Large intestine (tissue), 3 donors: ENCODE measurements around the gene TMEM121. TPM values are rescaled to one million over a fixed set of nuclear protein-coding genes. Genes with fewer than 3 reads are reported as not detected.
"Not testable (repeated sequence)": the region's sequence is repeated elsewhere in the genome, so short reads cannot be mapped to it uniquely, and the experiment has no call there.

Source experiments
- DNase-seq, 2 donors: peaks; one replicate each; pipeline versions ENCODE4 v3.0.0 to v3.0.0-alpha.2; 2013
- H3K27ac ChIP-seq: one replicate; pipeline ENCODE4 v1.5.1; 2013; ENCODE audit warnings: low read length
- H3K27me3 ChIP-seq: 2 replicates; pipeline ENCODE4 v1.6.1; 2013; ENCODE audit warnings: low read length; ENCODE audit not compliant: control insufficient read depth, insufficient read depth
- H3K36me3 ChIP-seq: 2 replicates; pipeline ENCODE4 v1.6.1; 2013; ENCODE audit warnings: low read length; ENCODE audit not compliant: control insufficient read depth, insufficient read depth
- H3K4me1 ChIP-seq: one replicate; pipeline ENCODE4 v1.6.1; 2013; ENCODE audit warnings: low read length; ENCODE audit not compliant: control insufficient read depth, insufficient read depth
- H3K4me3 ChIP-seq: one replicate; pipeline ENCODE4 v1.5.1; 2013; ENCODE audit warnings: low read length
- H3K9me3 ChIP-seq: one replicate; pipeline ENCODE4 v1.6.1; 2013; ENCODE audit warnings: mild to moderate bottlenecking, low read depth, low read length, moderate library complexity; ENCODE audit not compliant: control insufficient read depth
- WGBS: methylation state at CpG from one replicate; pipeline ENCODE4 v1.1.5; 2013; ENCODE audit warnings: low lambda C conversion rate; ENCODE audit not compliant: insufficient coverage; 5-methylcytosine and 5-hydroxymethylcytosine counted together
- polyA plus RNA-seq: library from polyadenylated mRNA; unstranded; fragments of 120-200 nt; gene quantifications from one replicate; pipeline ENCODE4 v1.2.1, GENCODE V29; 2013

TMEM121 gene
- polyA plus RNA-seq, 1 donor, result 3.0 TPM

DNA sequence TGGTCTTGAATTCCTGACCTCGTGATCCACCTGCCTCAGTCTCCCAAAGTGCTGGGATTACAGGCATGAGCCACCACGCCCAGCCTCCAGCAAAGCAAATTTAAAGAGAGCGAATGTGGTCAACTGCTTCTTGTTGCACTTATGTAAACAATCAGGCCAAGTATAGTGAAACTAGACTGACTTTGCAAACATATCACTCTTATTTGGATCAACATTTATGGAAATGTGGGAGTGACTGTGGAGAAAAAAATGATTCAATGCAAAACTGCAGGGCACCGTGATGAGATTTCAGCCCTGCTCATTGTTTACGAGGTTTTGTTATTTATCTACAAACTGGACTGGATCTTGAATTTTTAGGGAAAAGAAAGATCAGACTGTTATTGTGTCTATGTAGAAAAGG lies 28.1 kb downstream of the TMEM121 start:
- Histone ChIP-seq H3K27ac (no peak overlapping the region), H3K4me1 (no peaks in the 10 kb centered on the region), H3K27me3 (no peaks in the 10 kb centered on the region), H3K4me3 (no peak overlapping the region), H3K9me3 (no peaks in the 10 kb centered on the region), H3K36me3 (no peaks in the 10 kb centered on the region)
- WGBS, result 92% methylated on average over 2 of the region's 5 CpGs
- DNase-seq, result no peak

- H3K4me3 ChIP-seq, H3K9me3 ChIP-seq, H3K27ac ChIP-seq, H3K4me1 ChIP-seq, DNase-seq, H3K36me3 ChIP-seq, H3K27me3 ChIP-seq: not testable (repeated sequence)
- WGBS, result no CpG with 5 or more reads among the region's 19 CpGs
Measured at GRCh38 chr14:105557671-105558070, 31.3 kb downstream of the TMEM121 start.

- no CpG with 5 or more reads among the region's 28 CpGs for WGBS
Measured at GRCh38 chr14:105558449-105559154, 32.2 kb downstream of the TMEM121 start.

DNA sequence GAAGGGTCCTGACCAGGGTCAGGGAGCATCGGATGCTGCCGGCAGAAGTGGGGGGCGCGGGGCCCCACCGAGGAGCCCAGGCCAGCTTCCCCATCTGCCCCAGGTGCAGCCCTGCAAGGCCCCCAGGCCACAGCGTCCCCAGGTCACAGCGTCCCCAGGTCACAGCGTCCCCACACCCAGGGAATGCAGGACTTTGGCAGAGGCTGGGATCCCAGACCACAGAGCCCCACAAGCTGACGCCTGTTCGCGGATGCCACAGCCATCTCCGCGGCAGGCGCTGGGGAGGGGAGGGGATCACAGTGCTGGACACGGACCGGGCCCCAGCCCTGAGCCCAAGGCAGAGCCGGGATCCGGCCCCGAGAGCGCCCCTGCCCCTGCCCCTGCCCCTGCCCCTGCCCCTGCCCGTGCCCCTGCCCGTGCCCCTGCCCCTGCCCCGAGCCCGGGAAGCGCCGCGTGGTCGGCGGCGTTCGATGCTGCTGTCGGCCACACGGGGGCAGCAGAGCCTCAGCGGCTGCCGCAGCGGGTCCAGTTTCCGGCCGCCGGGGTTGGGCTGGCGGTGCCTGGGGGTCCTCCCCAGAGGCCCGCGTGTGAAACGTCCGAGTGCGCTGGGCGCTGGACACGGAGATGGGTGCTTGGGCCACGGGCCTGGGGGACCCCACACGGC lies 33.1 kb downstream of the TMEM121 start:
- not testable (repeated sequence) for H3K36me3 ChIP-seq, H3K27ac ChIP-seq, DNase-seq, H3K9me3 ChIP-seq, H3K27me3 ChIP-seq, H3K4me3 ChIP-seq, H3K4me1 ChIP-seq
- WGBS, result no CpG with 5 or more reads among the region's 49 CpGs

More at GRCh38 chr14:105558449-105559154, 32.2 kb downstream of the TMEM121 start:
- H3K27me3 ChIP-seq, H3K27ac ChIP-seq, H3K4me1 ChIP-seq, DNase-seq, H3K36me3 ChIP-seq, H3K4me3 ChIP-seq, H3K9me3 ChIP-seq: not testable (repeated sequence)

GRCh38 chr14:105560048-105560669 lies 33.8 kb downstream of the TMEM121 start:
- DNase-seq, H3K27me3 ChIP-seq, H3K36me3 ChIP-seq, H3K27ac ChIP-seq, H3K9me3 ChIP-seq, H3K4me3 ChIP-seq, H3K4me1 ChIP-seq: not testable (repeated sequence)
- WGBS, result no CpG with 5 or more reads among the region's 27 CpGs

DNA sequence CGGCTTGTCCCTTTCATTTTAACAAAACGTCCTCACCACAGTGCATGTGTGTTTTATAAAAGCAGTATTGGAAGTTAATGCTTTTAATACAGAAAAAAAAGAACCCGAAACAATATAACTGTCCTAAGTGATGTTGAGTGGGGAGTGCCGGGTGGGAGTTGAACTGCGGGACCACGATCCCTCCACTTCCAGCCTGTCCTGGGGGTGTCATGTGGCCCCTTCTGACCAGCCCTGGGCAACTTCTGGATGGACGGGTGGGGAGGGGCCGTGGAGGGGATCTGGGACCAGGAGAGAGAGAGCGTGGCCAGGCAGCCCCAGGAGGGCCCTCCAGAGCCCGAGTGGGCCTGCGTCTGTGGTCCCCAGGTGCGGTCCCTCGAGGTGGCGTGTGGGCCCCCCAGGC lies 35.0 kb downstream of the TMEM121 start:
- H3K27ac ChIP-seq, H3K27me3 ChIP-seq, H3K4me3 ChIP-seq, H3K4me1 ChIP-seq, H3K36me3 ChIP-seq, DNase-seq, H3K9me3 ChIP-seq: not testable (repeated sequence)
- WGBS, result no CpG with 5 or more reads among the region's 14 CpGs

DNA sequence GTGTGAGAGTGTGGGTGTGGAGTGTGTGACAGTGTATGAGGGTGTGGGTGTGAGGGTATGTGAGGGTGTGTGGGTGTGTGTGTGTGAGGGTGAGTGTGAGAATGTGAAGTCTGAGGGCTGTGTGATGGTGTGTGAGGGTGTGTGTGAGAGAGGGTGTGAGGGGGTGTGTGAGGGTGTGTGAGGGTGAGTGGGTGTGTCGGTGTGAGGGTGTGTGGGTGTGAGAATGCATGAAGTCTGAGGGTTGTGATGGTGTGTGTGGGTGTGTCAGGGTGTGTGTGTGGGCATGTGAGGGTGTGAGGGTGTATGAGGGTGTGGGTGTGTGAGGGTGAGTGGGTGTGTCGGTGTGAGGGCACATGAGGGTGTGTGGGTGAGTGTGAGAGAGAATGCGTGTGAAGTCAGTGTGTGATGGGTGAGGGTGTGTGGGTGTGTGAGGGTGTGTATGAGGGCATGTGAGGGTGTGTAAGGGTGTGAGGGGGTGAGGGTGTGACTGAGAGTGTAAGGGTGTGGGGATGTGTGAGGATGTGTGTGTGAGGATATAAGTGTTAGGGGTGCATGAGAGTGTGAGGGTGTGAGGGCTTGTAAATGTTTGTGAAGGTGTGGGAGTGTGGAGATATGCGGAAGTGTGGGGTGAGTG lies 36.4 kb downstream of the TMEM121 start:
- no peaks in the 10 kb centered on the region for H3K36me3 ChIP-seq
- H3K27me3 ChIP-seq, result no peaks in the 10 kb centered on the region
- DNase-seq, result no peak

GRCh38 chr14:105563347-105563737 lies 37.0 kb downstream of the TMEM121 start:
- Histone ChIP-seq H3K27ac (no peak overlapping the region), H3K27me3 (no peaks in the 10 kb centered on the region), H3K4me1 (no peaks in the 10 kb centered on the region), H3K9me3 (peaks cover 3% of the 10 kb centered on the region), H3K36me3 (no peaks in the 10 kb centered on the region), H3K4me3 (no peak overlapping the region)
- no peak for DNase-seq

More for the DNA sequence above, 36.4 kb downstream of the TMEM121 start:
- Histone ChIP-seq H3K4me1 (no peaks in the 10 kb centered on the region), H3K4me3 (no peak overlapping the region), H3K9me3 (peaks cover 3% of the 10 kb centered on the region), H3K27ac (no peak overlapping the region)
- WGBS, result no CpG with 5 or more reads among the region's 4 CpGs

GRCh38 chr14:105564536-105564935 lies 38.2 kb downstream of the TMEM121 start:
- DNase-seq, H3K27ac ChIP-seq: not testable (repeated sequence)

DNA sequence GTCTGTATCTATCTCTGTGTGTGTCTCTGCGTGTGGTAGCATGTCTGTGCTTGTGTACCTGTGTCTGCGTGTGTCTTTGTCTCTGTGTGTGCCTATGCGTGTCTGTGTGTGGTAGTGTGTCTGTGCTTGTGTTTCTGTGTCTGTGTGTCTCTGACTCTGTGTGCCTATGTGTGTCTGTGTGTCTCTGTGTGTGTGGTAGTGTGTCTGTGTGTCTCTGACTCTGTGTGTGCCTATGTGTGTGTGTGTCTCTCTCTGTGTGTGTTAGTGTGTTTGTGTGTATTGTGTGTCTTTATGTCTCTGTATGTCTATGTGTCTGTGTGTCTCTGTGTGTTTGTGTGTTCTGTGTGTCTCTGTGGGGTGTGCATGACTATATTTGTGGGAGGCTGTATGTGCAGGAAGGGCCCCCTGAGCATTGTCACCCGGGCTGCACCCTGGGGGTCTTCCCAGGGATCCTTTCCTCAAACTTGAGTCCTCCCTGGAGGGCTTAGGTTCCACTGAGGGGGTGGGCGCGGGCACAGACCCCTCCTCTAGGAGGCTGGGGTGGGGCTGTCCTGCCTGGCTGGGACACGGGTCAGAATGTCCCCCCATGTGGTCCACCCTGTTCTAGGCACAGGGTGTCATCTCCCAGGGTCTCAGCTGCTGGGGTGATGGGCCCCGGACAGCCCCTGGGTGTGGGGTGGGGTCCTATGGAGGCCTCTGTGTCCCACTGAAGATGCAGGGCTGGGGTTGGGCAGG lies 39.0 kb downstream of the TMEM121 start:
- not testable (repeated sequence) for H3K27ac ChIP-seq, H3K36me3 ChIP-seq, H3K27me3 ChIP-seq, DNase-seq, H3K4me3 ChIP-seq, H3K4me1 ChIP-seq
- no CpG with 5 or more reads among the region's 8 CpGs for WGBS
- H3K9me3 ChIP-seq, result peaks cover 19% of the 10 kb centered on the region

More at GRCh38 chr14:105564536-105564935, 38.2 kb downstream of the TMEM121 start:
- H3K27me3 ChIP-seq, H3K36me3 ChIP-seq, H3K4me1 ChIP-seq, H3K4me3 ChIP-seq: not testable (repeated sequence)
- no CpG with 5 or more reads among the region's 16 CpGs for WGBS
- peaks cover 11% of the 10 kb centered on the region for H3K9me3 ChIP-seq
